Measurements from ENCODE around the gene ELFN1.

DNA sequence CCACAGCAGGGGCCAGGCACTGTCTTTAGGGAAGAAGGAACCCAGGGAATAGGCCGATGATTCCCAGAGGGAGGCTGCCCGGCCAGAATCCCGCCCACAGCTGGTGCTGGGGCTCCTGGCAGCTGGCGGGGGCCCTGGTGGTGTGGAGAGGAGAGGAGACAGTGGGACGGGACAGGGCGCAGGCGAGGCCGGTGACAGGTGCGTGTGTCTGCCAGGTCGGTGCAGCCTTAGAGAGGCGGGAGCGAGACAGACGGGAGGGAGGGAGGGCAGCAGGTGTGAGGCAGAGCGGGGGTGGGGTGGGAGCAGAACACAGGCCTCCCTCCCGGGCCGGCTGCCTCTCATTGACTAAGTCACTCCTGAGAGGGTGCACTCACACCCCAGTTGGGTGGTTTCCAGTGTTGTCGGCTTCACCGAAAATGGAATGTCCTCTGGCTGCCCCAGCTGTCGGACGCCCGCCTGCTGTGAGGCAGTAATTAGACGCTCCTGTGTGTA, 55.2 kb downstream of the ELFN1 start:
- TF ChIP-seq, protein P1, sequence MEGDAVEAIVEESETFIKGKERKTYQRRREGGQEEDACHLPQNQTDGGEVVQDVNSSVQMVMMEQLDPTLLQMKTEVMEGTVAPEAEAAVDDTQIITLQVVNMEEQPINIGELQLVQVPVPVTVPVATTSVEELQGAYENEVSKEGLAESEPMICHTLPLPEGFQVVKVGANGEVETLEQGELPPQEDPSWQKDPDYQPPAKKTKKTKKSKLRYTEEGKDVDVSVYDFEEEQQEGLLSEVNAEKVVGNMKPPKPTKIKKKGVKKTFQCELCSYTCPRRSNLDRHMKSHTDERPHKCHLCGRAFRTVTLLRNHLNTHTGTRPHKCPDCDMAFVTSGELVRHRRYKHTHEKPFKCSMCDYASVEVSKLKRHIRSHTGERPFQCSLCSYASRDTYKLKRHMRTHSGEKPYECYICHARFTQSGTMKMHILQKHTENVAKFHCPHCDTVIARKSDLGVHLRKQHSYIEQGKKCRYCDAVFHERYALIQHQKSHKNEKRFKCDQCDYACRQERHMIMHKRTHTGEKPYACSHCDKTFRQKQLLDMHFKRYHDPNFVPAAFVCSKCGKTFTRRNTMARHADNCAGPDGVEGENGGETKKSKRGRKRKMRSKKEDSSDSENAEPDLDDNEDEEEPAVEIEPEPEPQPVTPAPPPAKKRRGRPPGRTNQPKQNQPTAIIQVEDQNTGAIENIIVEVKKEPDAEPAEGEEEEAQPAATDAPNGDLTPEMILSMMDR (IDR thresholded peaks at IDR 0.05; ENCODE audit: insufficient read depth, low read length): no peak
- TF ChIP-seq, protein P2, sequence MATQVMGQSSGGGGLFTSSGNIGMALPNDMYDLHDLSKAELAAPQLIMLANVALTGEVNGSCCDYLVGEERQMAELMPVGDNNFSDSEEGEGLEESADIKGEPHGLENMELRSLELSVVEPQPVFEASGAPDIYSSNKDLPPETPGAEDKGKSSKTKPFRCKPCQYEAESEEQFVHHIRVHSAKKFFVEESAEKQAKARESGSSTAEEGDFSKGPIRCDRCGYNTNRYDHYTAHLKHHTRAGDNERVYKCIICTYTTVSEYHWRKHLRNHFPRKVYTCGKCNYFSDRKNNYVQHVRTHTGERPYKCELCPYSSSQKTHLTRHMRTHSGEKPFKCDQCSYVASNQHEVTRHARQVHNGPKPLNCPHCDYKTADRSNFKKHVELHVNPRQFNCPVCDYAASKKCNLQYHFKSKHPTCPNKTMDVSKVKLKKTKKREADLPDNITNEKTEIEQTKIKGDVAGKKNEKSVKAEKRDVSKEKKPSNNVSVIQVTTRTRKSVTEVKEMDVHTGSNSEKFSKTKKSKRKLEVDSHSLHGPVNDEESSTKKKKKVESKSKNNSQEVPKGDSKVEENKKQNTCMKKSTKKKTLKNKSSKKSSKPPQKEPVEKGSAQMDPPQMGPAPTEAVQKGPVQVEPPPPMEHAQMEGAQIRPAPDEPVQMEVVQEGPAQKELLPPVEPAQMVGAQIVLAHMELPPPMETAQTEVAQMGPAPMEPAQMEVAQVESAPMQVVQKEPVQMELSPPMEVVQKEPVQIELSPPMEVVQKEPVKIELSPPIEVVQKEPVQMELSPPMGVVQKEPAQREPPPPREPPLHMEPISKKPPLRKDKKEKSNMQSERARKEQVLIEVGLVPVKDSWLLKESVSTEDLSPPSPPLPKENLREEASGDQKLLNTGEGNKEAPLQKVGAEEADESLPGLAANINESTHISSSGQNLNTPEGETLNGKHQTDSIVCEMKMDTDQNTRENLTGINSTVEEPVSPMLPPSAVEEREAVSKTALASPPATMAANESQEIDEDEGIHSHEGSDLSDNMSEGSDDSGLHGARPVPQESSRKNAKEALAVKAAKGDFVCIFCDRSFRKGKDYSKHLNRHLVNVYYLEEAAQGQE (IDR thresholded peaks at IDR 0.05; ENCODE audit: insufficient replicate concordance, low read depth): no peak
